Measurements from ENCODE around the gene FAU. TPM values are rescaled to one million over a fixed set of nuclear protein-coding genes. Genes with fewer than 3 reads are reported as not detected.

The FAU gene
- total and polyA plus RNA-seq, 9 of the 15 experiments (the other 6 are each of a cell fraction or from before 2014, with no cell fraction given) = 433 to 1,827 (median 942) TPM

- TF ChIP-seq, protein P1, sequence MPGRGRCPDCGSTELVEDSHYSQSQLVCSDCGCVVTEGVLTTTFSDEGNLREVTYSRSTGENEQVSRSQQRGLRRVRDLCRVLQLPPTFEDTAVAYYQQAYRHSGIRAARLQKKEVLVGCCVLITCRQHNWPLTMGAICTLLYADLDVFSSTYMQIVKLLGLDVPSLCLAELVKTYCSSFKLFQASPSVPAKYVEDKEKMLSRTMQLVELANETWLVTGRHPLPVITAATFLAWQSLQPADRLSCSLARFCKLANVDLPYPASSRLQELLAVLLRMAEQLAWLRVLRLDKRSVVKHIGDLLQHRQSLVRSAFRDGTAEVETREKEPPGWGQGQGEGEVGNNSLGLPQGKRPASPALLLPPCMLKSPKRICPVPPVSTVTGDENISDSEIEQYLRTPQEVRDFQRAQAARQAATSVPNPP (IDR thresholded peaks at IDR 0.05; ENCODE audit: borderline replicate concordance, insufficient read depth, insufficient read length) = no peak
- TF ChIP-seq POLR2A (conservative IDR thresholded peaks at IDR 0.05) (peak; percentile 58), BRD9 (IDR thresholded peaks at IDR 0.05; ENCODE audit: low read depth, partially characterized antibody) (no peak), TEAD4 (IDR thresholded peaks at IDR 0.05; ENCODE audit: low read length) (no peak), TEAD4 (CRISPR knock-in tag; IDR thresholded peaks at IDR 0.05; ENCODE audit: borderline replicate concordance) (no peak), ZNF124 (CRISPR knock-in tag; IDR thresholded peaks at IDR 0.05) (no peak), L3MBTL2 (IDR thresholded peaks at IDR 0.05) (peak; percentile 74), NONO (IDR thresholded peaks at IDR 0.05; ENCODE audit: low read depth in 2 of 2, low read length in 1 of 2) (peak in 1 of 2 experiments; percentile 94; a peak in 2 of 4 replicates), ATF1 (CRISPR knock-in tag; IDR thresholded peaks at IDR 0.05) (no peak), ATF1 (tag; IDR thresholded peaks at IDR 0.05) (0 out of 2 replicates have a peak, but pooled peaks have one; percentile 38), FOXM1 (IDR thresholded peaks at IDR 0.05; ENCODE audit: low read depth) (no peak), FOXM1 (CRISPR knock-in tag; IDR thresholded peaks at IDR 0.05; ENCODE audit: low read depth) (peak; percentile 85; the same call in 1 of the 2 replicates), ZNF175 (CRISPR knock-in tag; IDR thresholded peaks at IDR 0.05; ENCODE audit: low read depth) (no peak), ZC3H8 (IDR thresholded peaks at IDR 0.05) (no peak)
- TF ChIP-seq, protein P2, sequence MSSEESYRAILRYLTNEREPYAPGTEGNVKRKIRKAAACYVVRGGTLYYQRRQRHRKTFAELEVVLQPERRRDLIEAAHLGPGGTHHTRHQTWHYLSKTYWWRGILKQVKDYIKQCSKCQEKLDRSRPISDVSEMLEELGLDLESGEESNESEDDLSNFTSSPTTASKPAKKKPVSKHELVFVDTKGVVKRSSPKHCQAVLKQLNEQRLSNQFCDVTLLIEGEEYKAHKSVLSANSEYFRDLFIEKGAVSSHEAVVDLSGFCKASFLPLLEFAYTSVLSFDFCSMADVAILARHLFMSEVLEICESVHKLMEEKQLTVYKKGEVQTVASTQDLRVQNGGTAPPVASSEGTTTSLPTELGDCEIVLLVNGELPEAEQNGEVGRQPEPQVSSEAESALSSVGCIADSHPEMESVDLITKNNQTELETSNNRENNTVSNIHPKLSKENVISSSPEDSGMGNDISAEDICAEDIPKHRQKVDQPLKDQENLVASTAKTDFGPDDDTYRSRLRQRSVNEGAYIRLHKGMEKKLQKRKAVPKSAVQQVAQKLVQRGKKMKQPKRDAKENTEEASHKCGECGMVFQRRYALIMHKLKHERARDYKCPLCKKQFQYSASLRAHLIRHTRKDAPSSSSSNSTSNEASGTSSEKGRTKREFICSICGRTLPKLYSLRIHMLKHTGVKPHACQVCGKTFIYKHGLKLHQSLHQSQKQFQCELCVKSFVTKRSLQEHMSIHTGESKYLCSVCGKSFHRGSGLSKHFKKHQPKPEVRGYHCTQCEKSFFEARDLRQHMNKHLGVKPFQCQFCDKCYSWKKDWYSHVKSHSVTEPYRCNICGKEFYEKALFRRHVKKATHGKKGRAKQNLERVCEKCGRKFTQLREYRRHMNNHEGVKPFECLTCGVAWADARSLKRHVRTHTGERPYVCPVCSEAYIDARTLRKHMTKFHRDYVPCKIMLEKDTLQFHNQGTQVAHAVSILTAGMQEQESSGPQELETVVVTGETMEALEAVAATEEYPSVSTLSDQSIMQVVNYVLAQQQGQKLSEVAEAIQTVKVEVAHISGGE (CRISPR knock-in tag; IDR thresholded peaks at IDR 0.05) = 0 out of 6 replicates have a peak, but pooled peaks of 1 of the 3 experiments have one; percentile 43
- TF ChIP-seq, protein P3, sequence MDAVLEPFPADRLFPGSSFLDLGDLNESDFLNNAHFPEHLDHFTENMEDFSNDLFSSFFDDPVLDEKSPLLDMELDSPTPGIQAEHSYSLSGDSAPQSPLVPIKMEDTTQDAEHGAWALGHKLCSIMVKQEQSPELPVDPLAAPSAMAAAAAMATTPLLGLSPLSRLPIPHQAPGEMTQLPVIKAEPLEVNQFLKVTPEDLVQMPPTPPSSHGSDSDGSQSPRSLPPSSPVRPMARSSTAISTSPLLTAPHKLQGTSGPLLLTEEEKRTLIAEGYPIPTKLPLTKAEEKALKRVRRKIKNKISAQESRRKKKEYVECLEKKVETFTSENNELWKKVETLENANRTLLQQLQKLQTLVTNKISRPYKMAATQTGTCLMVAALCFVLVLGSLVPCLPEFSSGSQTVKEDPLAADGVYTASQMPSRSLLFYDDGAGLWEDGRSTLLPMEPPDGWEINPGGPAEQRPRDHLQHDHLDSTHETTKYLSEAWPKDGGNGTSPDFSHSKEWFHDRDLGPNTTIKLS (IDR thresholded peaks at IDR 0.05; ENCODE audit: borderline replicate concordance, low read depth) = no peak
- TF ChIP-seq, protein P4, sequence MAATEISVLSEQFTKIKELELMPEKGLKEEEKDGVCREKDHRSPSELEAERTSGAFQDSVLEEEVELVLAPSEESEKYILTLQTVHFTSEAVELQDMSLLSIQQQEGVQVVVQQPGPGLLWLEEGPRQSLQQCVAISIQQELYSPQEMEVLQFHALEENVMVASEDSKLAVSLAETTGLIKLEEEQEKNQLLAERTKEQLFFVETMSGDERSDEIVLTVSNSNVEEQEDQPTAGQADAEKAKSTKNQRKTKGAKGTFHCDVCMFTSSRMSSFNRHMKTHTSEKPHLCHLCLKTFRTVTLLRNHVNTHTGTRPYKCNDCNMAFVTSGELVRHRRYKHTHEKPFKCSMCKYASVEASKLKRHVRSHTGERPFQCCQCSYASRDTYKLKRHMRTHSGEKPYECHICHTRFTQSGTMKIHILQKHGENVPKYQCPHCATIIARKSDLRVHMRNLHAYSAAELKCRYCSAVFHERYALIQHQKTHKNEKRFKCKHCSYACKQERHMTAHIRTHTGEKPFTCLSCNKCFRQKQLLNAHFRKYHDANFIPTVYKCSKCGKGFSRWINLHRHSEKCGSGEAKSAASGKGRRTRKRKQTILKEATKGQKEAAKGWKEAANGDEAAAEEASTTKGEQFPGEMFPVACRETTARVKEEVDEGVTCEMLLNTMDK (IDR thresholded peaks at IDR 0.05; ENCODE audit: borderline replicate concordance, insufficient read depth, low read depth, low read length, poor library complexity, severe bottlenecking) = peak; percentile 96
- TF ChIP-seq, protein P5, sequence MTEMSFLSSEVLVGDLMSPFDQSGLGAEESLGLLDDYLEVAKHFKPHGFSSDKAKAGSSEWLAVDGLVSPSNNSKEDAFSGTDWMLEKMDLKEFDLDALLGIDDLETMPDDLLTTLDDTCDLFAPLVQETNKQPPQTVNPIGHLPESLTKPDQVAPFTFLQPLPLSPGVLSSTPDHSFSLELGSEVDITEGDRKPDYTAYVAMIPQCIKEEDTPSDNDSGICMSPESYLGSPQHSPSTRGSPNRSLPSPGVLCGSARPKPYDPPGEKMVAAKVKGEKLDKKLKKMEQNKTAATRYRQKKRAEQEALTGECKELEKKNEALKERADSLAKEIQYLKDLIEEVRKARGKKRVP (CRISPR knock-in tag; IDR thresholded peaks at IDR 0.05) = no peak
Observed at GRCh38 chr11:65112546-65113360, 9.2 kb downstream of the FAU start (continued).
